ENCODE data around the gene PAFAH2. TPM values are rescaled to one million over a fixed set of nuclear protein-coding genes. Genes with fewer than 3 reads are reported as not detected.
A peak's percentile ranks its signal among the peaks of the same experiment; 100 is the strongest.

The PAFAH2 gene
- total RNA-seq, 1 experiment from 2014 or later = 12.4 TPM

GRCh38 chr1:26022404-26022779, 24.5 kb upstream of the PAFAH2 start:
- Histone ChIP-seq H3K23ac (ENCODE audit: insufficient read length, low read depth, low read length) (no peak overlapping the region), H3K4me1 (ENCODE audit: insufficient read depth, low read length) (no peaks in the 10 kb centered on the region), H3K14ac (ENCODE audit: insufficient read depth, low read length) (no peak overlapping the region), H3T11ph (ENCODE audit: low read length) (no peak overlapping the region), H3K56ac (ENCODE audit: insufficient read length, low read depth, low read length) (no peak overlapping the region), H3K9me3 (ENCODE audit: control insufficient read depth, low read depth, low read length) (no peaks in the 10 kb centered on the region), H2AFZ (ENCODE audit: low read length) (no peak overlapping the region), H3K9ac (ENCODE audit: extremely low read depth, insufficient read length, low read length) (no peak overlapping the region), H2BK5ac (ENCODE audit: insufficient read length, low read length) (no peak overlapping the region), H3K79me1 (ENCODE audit: insufficient read depth, low read depth, low read length, poor library complexity, severe bottlenecking) (no peaks in the 10 kb centered on the region), H2BK15ac (ENCODE audit: low read depth, low read length) (no peak overlapping the region), H3K27ac (ENCODE audit: insufficient read length, low read depth, low read length) (no peak overlapping the region), H4K91ac (ENCODE audit: insufficient read length, low read depth, low read length) (no peak overlapping the region), H3K23me2 (ENCODE audit: insufficient read length, low read depth, low read length, poor library complexity, severe bottlenecking) (no peaks in the 10 kb centered on the region), H3K27me3 (ENCODE audit: insufficient read depth, low read length) (no peaks in the 10 kb centered on the region), H2BK12ac (ENCODE audit: insufficient read length, low read depth, low read length) (no peak overlapping the region), H4K5ac (ENCODE audit: insufficient read length, low read depth, low read length) (no peak overlapping the region), H2BK120ac (ENCODE audit: low read depth, low read length, poor library complexity, severe bottlenecking) (no peak overlapping the region), H2BK20ac (ENCODE audit: low read depth, low read length, poor library complexity, severe bottlenecking) (no peak overlapping the region), H3K4me2 (ENCODE audit: insufficient read depth, insufficient read length, low read length) (no peak overlapping the region), H3K4ac (ENCODE audit: low read depth, low read length) (no peak overlapping the region), H2AK5ac (ENCODE audit: insufficient read length, low read length) (no peak overlapping the region), H4K8ac (replicated peaks; ENCODE audit: insufficient read length, low read depth, low read length) (no peak overlapping the region), H3K79me2 (ENCODE audit: insufficient read depth, low read length) (no peaks in the 10 kb centered on the region), H4K20me1 (ENCODE audit: control insufficient read depth, insufficient read depth, insufficient read length) (no peaks in the 10 kb centered on the region), H3K18ac (ENCODE audit: insufficient read length, low read depth, low read length) (no peak overlapping the region)
- Mint-ChIP-seq H3K4me1 (peaks cover 14 to 31% of the 10 kb centered on the region in 2 experiments), H3K36me3 (ENCODE audit: insufficient read depth in 1 of 3, low read depth in 3 of 3) (no peaks in the 10 kb centered on the region), H3K27ac (no peak overlapping the region), H3K9me3 (no peaks in the 10 kb centered on the region), H3K4me3 (peak overlapping the region in 1 of 2 experiments; percentile 89; a peak in 1 of 5 replicates), H3K27me3 (ENCODE audit: low read depth) (peaks cover 3% of the 10 kb centered on the region)
- no CpG with 5 or more reads among the region's 8 CpGs for WGBS (ENCODE audit: extremely low coverage, insufficient read length, low lambda C conversion rate)
- TF ChIP-seq CTCF (conservative IDR thresholded peaks at IDR 0.05) = no peak
- no peak for DNase-seq

Data from H9 (cell line).